LNCAP (cell line): ENCODE results near the gene QRFP.

Source experiments
- CTCF ChIP-seq: fragments of 450-650 bp; IDR thresholded peaks from 2 replicates; pipeline ENCODE4 v1.5.1; 2017; ENCODE audit warnings: mild to moderate bottlenecking

The QRFP gene

GRCh38 chr9:130874783-130875182 lies 21.8 kb downstream of the QRFP start:
- no peak for TF ChIP-seq CTCF

- TF ChIP-seq CTCF = no peak
Measured at GRCh38 chr9:130873966-130874365, 22.6 kb downstream of the QRFP start.

- TF ChIP-seq CTCF = no peak
Measured at GRCh38 chr9:130872912-130873503, 23.6 kb downstream of the QRFP start.

GRCh38 chr9:130872508-130872907 lies 24.1 kb downstream of the QRFP start:
- no peak for TF ChIP-seq CTCF

GRCh38 chr9:130872093-130872492 lies 24.5 kb downstream of the QRFP start:
- TF ChIP-seq CTCF = no peak

- TF ChIP-seq CTCF = no peak
Measured at GRCh38 chr9:130871395-130872062, 25.1 kb downstream of the QRFP start.

- no peak for TF ChIP-seq CTCF
Measured at GRCh38 chr9:130870491-130871381, 25.9 kb downstream of the QRFP start.
